SK-N-SH (cell line): ENCODE data around the gene TP53I11.

ENCODE experiments used
- ELF1 ChIP-seq: IDR thresholded peaks from 2 replicates; pipeline ENCODE4 v1.4.0; 2012
- EZH2phosphoT487 ChIP-seq: fragments of 200-600 bp; sonication (generic); IDR thresholded peaks from 2 replicates; pipeline ENCODE4 v1.6.1; 2017; ENCODE audit warnings: low read depth, mixed run types, mild to moderate bottlenecking, antibody characterized with exemption, moderate library complexity, borderline replicate concordance
- FOXJ3 ChIP-seq: sonication (generic); formaldehyde crosslinking; IDR thresholded peaks from 2 replicates; pipeline ENCODE4 v1.5.1; 2020; ENCODE audit warnings: mild to moderate bottlenecking, missing genetic modification reagents
- FOXM1 ChIP-seq: IDR thresholded peaks from 2 replicates; pipeline ENCODE4 v1.4.0; 2012; ENCODE audit warnings: low read depth, mild to moderate bottlenecking
- GABPA ChIP-seq: IDR thresholded peaks from 2 replicates; pipeline ENCODE4 v1.4.0; 2012; ENCODE audit warnings: low read depth, mild to moderate bottlenecking
- JUND ChIP-seq: IDR thresholded peaks from 2 replicates; pipeline ENCODE4 v1.4.0; 2012
- POLR2AphosphoS5 ChIP-seq: IDR thresholded peaks from 2 replicates; pipeline ENCODE4 v1.6.1; 2012; ENCODE audit warnings: low read depth, low read length
- RFX5 ChIP-seq: IDR thresholded peaks from 2 replicates; pipeline ENCODE4 v1.6.1; 2012; ENCODE audit warnings: mild to moderate bottlenecking, improper control_type of control experiment, low read length
- SIN3A ChIP-seq: IDR thresholded peaks from 2 replicates; pipeline ENCODE4 v1.6.1; 2012; ENCODE audit warnings: low read depth, mild to moderate bottlenecking, low read length, moderate library complexity, borderline replicate concordance
- USF2 ChIP-seq: fragments of 150-350 bp; IDR thresholded peaks from 2 replicates; pipeline ENCODE4 v1.6.1; 2017; ENCODE audit warnings: antibody characterized with exemption, low read length, low read depth, borderline replicate concordance
- YY1 ChIP-seq: IDR thresholded peaks from 2 replicates; pipeline ENCODE4 v1.4.0; 2012; ENCODE audit warnings: low read depth, mild to moderate bottlenecking
- TF ChIP-seq, protein P1 (sequence below): fragments of 200-600 bp; sonication (generic); IDR thresholded peaks from 2 replicates; pipeline ENCODE4 v1.6.1; 2017; ENCODE audit warnings: antibody characterized with exemption, mild to moderate bottlenecking, moderate library complexity

DNA sequence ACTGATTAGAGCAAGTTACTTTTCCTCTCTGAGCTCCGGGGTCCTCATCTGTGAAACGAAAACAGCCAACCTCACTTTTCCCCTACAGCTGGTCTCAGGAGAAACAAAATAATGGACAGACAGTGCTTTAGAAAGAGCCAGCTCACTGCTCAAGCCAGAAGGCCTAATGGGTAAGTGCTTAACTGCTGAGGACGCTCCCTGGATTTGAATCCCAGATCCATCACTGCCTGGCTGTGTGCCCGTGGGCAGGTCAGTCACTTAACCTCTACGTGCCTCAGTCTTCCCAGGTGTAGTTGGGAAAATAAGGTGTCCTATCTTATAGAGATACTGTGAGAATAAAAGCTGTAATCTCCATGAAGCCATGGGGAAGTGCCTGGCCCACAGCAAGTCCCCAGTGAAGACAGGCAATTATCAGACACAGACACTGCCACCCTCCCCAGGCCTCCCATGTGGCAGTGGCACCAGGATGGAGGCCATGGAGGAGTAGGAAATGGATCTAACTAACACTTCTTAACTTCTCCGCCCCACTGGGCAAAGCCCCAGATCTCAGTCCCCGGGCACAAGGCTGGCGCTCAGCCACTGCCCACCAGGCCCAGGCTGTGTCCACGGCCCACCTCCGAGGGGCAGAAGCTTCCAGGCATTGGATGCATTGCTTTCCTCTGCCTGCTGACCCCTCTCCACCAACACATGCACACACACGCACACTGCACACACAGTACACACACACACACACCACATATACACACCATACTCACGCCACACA lies 9.2 kb downstream of the TP53I11 start:
- TF ChIP-seq YY1 (no peak), FOXM1 (no peak), FOXJ3 (CRISPR knock-in tag) (no peak), ELF1 (no peak), JUND (no peak), SIN3A (no peak), POLR2AphosphoS5 (no peak), RFX5 (no peak), GABPA (no peak), USF2 (no peak), EZH2phosphoT487 (no peak)
- TF ChIP-seq, protein P1, sequence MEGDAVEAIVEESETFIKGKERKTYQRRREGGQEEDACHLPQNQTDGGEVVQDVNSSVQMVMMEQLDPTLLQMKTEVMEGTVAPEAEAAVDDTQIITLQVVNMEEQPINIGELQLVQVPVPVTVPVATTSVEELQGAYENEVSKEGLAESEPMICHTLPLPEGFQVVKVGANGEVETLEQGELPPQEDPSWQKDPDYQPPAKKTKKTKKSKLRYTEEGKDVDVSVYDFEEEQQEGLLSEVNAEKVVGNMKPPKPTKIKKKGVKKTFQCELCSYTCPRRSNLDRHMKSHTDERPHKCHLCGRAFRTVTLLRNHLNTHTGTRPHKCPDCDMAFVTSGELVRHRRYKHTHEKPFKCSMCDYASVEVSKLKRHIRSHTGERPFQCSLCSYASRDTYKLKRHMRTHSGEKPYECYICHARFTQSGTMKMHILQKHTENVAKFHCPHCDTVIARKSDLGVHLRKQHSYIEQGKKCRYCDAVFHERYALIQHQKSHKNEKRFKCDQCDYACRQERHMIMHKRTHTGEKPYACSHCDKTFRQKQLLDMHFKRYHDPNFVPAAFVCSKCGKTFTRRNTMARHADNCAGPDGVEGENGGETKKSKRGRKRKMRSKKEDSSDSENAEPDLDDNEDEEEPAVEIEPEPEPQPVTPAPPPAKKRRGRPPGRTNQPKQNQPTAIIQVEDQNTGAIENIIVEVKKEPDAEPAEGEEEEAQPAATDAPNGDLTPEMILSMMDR = no peak
